Islet of Langerhans (tissue), 1 donor: Measurements from ENCODE around the gene B4GALT1.
"Not testable (repeated sequence)": the region's sequence is repeated elsewhere in the genome, so short reads cannot be mapped to it uniquely, and the experiment has no call there.

ENCODE experiments used
- FAIRE-seq: peaks from one replicate; lab custom pipeline; 2011; peaks lifted over from hg19 to GRCh38; lab: Jason Lieb, UNC

B4GALT1 gene

GRCh38 chr9:33184963-33185362, 17.8 kb upstream of the B4GALT1 start:
- no peak for FAIRE-seq

- no peak for FAIRE-seq
These were observed 15.4 kb upstream of the B4GALT1 start for GRCh38 chr9:33182519-33182918.

- no peak for FAIRE-seq
These were observed 13.5 kb upstream of the B4GALT1 start for GRCh38 chr9:33180526-33181184.

GRCh38 chr9:33178972-33179697, 12.0 kb upstream of the B4GALT1 start:
- no peak for FAIRE-seq

GRCh38 chr9:33177639-33178038, 10.5 kb upstream of the B4GALT1 start:
- FAIRE-seq, result no peak

GRCh38 chr9:33177086-33177485, 9.9 kb upstream of the B4GALT1 start:
- no peak for FAIRE-seq

- FAIRE-seq, result no peak
These were observed 8.7 kb upstream of the B4GALT1 start for GRCh38 chr9:33175649-33176325.

- FAIRE-seq, result no peak
These were observed 5.4 kb upstream of the B4GALT1 start for GRCh38 chr9:33172256-33173238.

GRCh38 chr9:33170464-33171415, 3.6 kb upstream of the B4GALT1 start:
- FAIRE-seq, result no peak

GRCh38 chr9:33168941-33169544, 1.9 kb upstream of the B4GALT1 start:
- no peak for FAIRE-seq

- FAIRE-seq, result no peak
These were observed 881 bp upstream of the B4GALT1 start for GRCh38 chr9:33167972-33168461.

- no peak for FAIRE-seq
These were observed 679 bp downstream of the B4GALT1 start for GRCh38 chr9:33166231-33167083.

- FAIRE-seq, result no peak
These were observed 1.6 kb downstream of the B4GALT1 start for GRCh38 chr9:33165263-33166151.

GRCh38 chr9:33164921-33165262, 2.2 kb downstream of the B4GALT1 start:
- not testable (repeated sequence) for FAIRE-seq

- no peak for FAIRE-seq
These were observed 2.9 kb downstream of the B4GALT1 start for GRCh38 chr9:33164138-33164809.

GRCh38 chr9:33163433-33164137, 3.6 kb downstream of the B4GALT1 start:
- FAIRE-seq, result no peak

- FAIRE-seq, result no peak
These were observed 4.3 kb downstream of the B4GALT1 start for GRCh38 chr9:33162721-33163311.
